NCI-H1436 treated with DMSO at 0.1 percent for 48 hours (cell line): ENCODE results near the gene ALG12.

Experiments
- DNase-seq: peaks from one replicate; lab custom pipeline; 2025; lab: John Stamatoyannopoulos, UW

The ALG12 gene

GRCh38 chr22:49917974-49918910 is at the start of gene ALG12, which contains the start of gene CRELD2:
Gene ALG12 (minus strand): TSS chr22:49918438. CDS start chr22:49913765, 4,673 bp downstream.
Gene CRELD2 (plus strand): TSS chr22:49918634. CDS start chr22:49918770, 136 bp downstream.
- peak; percentile 79 for DNase-seq

GRCh38 chr22:49967706-49968208 is 49.5 kb upstream of the ALG12 start:
- no peak for DNase-seq

DNA sequence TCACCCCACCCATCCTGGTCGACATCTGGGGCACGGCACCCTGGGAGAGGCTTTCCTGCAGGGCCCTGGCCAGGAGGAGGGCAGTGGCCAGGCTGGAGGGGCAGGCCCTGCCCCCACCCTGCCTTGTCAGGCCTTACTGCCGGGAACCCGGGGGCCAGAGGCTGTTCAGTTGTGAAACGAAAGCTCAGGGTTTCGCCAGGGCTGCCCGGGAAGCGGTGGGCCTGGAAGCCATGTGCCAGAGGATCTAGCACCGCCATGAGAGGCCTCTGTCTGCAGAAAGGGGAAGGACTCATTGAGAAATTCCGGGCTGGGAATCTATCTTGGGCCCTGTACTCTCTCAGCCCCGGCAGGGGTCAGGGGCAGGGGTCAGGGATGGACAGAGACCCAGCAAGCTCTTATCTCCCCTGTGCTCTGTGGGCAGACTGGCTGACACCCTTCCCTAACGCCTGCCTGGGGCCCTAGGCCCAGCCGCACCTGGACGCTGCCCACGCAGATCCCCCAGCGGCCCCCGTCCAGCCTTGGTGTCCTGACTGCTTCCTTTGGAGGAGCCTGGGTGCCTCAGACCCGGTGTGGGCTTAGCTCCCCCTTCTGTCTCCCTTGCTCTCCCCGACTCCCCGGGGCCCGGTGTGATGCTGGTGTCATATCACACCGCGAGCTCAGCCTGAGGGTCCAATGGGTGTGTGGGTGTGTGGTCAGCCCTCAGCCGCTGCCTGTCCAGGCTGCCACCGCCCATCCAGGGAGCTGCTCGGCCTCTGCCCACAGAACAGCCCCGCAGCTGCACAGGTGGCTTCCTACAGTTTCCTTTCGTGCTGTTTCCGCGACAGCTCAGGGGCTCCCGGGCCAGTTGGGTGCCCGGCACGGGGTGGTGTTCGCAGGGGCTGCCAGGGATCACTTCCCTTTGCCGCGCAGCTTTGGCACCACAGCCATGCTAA is 48.8 kb upstream of the ALG12 start:
- no peak for DNase-seq

DNA sequence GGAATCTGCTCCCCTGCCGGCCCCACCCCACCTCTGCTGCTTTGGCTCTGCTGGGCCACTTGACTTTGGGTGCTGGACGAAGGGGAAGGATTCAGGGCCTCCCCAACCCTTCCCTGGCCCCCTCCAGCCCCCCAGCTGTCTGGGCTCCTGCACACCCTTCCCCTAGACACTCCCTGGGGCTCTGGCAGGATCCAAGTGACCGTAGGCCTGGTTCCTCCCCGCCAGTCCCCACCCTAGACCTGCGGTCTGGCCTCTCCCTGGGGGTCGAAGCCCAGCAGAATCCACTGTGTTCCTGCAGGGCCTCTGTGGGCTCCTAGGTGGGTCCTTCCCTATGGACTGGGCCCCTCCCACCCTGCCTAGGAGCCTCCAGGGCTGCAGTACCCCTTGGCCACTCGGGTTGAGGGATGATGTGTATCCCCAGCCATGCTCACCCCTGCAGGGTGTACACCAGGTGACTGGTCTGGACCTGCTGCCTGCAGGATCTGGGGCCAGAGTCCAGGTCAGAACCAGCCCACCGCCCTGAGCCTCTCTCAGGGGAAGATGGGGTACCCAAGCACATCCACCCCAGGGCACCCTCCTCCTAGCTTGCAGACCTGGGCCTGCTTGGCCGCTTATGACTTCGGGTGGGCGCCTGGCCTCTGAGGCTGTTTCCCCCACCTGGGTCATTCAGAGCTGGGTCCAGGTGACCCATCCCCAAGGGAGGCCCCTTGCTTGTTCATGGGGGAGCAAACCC is 48.0 kb upstream of the ALG12 start:
- no peak for DNase-seq

GRCh38 chr22:49965091-49966040 is 47.1 kb upstream of the ALG12 start:
- no peak for DNase-seq

DNA sequence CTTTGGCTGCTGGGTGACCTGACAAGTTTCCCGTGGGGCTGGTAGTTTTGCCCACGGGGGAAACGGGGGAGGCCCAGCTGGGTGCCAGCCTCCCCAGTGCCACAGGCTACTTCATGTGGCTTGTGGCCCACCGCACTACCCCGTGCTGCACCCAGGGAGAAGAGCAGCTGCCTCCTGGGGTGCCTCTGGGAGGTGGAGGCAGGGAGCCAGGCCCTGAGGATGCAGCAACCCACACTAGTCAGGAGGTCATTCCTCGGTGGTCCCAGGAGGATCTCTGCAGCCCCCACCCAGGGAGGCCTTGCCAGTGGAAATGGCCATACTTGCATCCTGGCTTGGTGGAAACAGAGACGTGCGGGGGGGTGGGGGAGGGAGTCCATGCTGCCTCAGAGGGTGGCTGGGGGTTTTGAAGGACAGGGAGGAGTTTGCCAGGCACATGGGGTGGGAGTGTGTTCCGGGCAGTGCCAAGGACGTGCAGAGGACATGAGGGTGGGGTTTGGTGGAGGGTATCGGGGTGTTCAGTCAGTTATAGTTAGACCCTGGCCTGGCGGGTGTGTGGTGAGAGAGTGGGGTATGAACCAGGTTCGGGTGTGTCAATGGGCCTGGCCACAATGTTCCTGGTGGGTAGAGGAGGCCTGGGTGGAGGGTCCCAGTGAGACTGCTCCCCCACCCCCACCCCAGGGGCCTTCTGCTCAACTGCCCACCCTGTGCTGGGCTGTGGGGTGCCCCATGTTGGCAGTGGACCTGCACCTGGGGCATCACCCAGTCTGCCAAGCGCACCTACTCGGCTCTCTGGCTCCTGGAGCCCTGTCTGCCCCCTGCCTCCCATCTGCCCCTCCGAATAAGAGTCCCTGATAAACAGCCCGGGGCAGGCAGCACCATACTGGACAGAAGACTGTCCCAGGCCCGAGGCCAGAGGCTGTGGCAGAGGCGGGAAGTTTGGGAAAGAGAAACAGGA is 46.2 kb upstream of the ALG12 start:
- no peak for DNase-seq

- DNase-seq = no peak
These were observed 45.4 kb upstream of the ALG12 start for GRCh38 chr22:49963647-49964026.

GRCh38 chr22:49962751-49963646 is 44.8 kb upstream of the ALG12 start:
- no peak for DNase-seq

DNA sequence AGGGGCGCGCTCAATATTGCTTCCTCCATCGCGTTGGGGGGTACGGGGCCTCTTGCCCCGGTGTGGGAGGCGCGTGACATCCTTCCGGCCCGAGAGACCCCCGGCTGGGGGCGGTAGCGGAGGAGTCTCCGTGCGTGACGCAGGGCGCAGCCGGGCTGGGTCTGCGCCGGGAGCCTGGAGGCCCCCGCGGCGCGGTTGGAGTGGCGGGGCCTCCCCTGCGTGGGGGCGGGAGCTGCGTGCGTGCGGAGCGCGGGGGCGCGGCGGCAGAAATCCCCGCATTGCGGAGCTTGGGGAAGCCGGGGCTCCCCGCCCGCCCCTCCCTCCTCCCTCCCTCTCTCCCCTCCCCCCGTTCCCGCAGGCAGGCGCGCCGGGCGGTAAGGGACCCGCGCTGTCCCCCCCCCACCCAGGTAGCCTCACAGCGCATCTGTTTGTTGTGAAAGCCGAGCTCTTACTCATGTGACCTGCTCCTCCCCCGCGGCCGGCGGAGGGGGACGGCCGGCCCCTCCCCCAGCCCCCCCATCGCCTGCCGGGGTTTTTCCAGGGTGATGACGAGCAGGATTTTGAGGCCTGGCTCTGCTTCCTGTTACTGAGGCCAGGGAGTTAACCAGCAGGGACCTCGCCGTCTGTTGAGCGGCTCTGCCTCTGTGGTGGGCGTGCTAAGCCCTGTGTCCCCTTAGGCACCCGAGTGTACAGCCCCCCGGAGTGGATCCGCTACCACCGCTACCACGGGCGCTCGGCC is 43.9 kb upstream of the ALG12 start:
- no peak for DNase-seq

DNA sequence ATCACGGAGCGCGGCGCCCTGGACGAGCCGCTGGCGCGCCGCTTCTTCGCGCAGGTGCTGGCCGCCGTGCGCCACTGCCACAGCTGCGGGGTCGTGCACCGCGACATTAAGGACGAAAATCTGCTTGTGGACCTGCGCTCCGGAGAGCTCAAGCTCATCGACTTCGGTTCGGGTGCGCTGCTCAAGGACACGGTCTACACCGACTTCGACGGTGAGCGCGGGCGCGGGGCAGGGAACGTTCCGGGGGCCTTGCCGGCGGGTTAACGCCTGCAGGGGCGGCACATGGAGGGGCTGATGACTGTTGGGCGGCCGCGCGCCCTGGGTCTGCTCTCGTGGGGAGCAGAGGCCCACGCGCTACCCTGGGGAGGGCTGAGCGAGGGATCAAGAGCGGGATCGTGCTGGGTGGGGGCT is 43.4 kb upstream of the ALG12 start:
- DNase-seq = no peak

- DNase-seq = no peak
These were observed 42.9 kb upstream of the ALG12 start for GRCh38 chr22:49961005-49961600.

DNA sequence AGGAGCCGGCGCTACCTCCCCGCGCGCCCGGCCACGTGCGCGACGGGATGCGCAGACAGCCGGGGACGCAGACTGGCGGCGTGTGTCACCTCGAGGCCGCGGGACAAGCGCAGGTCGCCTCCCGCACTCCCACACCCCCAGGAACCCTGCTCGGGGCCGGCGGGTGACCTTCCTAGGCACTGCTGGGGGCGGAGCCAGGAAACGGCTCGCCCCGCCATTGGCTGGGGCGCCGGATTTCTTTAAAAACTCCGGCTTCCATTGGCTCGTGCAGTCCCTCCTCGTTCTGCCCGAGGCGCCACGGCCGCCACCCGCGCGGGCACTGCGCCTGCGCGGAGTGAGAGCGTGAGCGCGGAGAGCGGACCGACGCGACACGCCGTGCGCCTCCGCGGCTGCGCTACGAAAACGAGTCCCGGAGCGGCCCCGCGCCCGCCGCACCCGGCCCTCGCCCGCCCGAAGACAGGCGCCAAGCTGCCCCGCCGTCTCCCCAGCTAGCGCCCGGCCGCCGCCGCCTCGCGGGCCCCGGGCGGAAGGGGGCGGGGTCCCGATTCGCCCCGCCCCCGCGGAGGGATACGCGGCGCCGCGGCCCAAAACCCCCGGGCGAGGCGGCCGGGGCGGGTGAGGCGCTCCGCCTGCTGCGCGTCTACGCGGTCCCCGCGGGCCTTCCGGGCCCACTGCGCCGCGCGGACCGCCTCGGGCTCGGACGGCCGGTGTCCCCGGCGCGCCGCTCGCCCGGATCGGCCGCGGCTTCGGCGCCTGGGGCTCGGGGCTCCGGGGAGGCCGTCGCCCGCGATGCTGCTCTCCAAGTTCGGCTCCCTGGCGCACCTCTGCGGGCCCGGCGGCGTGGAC is 42.1 kb upstream of the ALG12 start, which contains the start of gene PIM3:
Gene PIM3 (plus strand): TSS at position 614 of the 846 bp plus-strand sequence. CDS start 176 bp downstream, at position 790.
- DNase-seq = peak; percentile 79

DNA sequence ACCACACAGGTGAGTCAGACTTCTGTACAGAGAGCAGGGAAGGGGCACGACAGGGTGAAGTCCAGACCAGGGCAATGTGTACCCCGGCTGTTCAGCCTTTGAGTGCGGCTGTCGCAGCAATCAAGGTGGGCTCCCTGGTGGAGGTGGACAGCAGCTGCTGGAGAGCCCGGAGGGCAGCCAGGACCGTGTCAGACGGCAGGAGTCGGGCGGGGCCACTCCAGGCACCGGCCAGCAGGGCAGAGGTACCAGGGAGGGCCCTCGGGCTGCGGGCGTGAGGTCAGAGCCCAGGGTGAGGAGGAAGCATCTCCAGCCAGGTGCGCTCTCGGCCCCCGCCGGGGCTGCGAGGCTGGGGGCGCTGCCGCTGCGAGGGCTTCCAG is 41.5 kb upstream of the ALG12 start:
- no peak for DNase-seq

- DNase-seq = no peak
These were observed 40.9 kb upstream of the ALG12 start for GRCh38 chr22:49958931-49959781.

DNA sequence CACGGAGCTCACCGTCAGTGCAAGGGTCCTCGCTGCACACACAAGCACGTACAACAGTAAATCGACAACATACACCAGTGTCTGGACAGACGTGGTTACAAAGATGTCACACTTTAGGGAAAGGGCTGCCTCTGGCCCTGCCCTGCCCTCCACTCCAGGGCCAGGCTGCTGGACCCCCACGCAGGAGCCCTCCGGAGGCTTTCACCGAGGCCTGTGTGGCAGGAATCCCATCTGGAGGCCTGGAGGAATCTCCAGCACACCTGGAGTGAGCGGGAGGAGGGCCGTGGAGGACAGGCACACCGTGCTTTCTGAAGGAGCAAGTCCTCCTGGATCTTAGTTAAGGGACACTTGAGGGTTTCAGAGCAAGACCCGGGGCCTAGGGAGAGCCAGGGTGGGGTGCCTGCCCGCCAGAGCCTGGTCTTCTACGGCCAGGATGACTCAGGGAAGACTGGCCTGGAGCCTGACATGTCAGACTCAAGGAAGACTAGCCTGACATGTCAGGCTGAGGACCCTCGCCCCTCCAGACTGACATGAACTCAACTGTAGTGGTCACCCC is 40.2 kb upstream of the ALG12 start:
- no peak for DNase-seq
